T-helper 2 cell treated with Interferon-gamma antibody and Interleukin-4, amounts not matched to agents 100 ng/mL and 5 ng/mL, for 36 hours (primary cell): ENCODE measurements around the gene CAMTA1. TPM values are rescaled to one million over a fixed set of nuclear protein-coding genes. Genes with fewer than 3 reads are reported as not detected.

Experiments
- intact Hi-C: fragments of 100-400 bp; cut with micrococcal nuclease; formaldehyde crosslinking; loops from one replicate; pipeline ENCODE4 v1.15.1; 2023
- total RNA-seq: library from RNA; stranded (reverse); gene quantifications from 2 replicates; pipeline ENCODE4 v1.2.3, GENCODE V29; 2022

The CAMTA1 gene, protein sequence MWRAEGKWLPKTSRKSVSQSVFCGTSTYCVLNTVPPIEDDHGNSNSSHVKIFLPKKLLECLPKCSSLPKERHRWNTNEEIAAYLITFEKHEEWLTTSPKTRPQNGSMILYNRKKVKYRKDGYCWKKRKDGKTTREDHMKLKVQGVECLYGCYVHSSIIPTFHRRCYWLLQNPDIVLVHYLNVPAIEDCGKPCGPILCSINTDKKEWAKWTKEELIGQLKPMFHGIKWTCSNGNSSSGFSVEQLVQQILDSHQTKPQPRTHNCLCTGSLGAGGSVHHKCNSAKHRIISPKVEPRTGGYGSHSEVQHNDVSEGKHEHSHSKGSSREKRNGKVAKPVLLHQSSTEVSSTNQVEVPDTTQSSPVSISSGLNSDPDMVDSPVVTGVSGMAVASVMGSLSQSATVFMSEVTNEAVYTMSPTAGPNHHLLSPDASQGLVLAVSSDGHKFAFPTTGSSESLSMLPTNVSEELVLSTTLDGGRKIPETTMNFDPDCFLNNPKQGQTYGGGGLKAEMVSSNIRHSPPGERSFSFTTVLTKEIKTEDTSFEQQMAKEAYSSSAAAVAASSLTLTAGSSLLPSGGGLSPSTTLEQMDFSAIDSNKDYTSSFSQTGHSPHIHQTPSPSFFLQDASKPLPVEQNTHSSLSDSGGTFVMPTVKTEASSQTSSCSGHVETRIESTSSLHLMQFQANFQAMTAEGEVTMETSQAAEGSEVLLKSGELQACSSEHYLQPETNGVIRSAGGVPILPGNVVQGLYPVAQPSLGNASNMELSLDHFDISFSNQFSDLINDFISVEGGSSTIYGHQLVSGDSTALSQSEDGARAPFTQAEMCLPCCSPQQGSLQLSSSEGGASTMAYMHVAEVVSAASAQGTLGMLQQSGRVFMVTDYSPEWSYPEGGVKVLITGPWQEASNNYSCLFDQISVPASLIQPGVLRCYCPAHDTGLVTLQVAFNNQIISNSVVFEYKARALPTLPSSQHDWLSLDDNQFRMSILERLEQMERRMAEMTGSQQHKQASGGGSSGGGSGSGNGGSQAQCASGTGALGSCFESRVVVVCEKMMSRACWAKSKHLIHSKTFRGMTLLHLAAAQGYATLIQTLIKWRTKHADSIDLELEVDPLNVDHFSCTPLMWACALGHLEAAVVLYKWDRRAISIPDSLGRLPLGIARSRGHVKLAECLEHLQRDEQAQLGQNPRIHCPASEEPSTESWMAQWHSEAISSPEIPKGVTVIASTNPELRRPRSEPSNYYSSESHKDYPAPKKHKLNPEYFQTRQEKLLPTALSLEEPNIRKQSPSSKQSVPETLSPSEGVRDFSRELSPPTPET (N-terminal part only)
- 37.9 and 40.7 TPM in 2 replicates for total RNA-seq

DNA sequence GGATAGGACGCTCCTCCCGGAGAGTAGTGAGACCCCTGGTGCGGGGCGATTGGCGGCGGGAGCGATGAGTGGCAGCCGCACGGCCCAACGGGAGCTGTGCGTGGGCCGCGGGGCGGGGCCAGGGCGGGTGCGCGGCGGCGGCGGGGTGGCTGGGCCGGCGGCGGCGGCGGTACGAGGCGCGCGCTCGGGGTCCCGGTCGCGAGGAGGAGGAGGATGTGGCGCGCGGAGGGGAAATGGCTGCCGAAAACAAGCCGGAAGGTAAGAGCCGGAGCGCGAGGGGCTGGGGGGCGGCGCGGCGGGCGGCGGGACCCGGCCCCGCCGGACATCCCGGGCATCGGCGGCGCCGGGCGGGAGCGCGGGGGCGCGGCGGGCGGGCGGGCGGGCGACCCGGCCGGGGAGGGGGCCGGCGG lies at the start of gene CAMTA1:
Gene CAMTA1, plus strand, starts transcription at position 137 of the 410 bp plus-strand sequence. Its CDS starts 77 bp downstream, at position 214.
- intact Hi-C loops = loop anchor here (1.0 to 10.0 kb wide), 4 partner anchors 43 to 1169 kb away; partner anchors contain the start of genes DNAJC11 and KLHL21

DNA sequence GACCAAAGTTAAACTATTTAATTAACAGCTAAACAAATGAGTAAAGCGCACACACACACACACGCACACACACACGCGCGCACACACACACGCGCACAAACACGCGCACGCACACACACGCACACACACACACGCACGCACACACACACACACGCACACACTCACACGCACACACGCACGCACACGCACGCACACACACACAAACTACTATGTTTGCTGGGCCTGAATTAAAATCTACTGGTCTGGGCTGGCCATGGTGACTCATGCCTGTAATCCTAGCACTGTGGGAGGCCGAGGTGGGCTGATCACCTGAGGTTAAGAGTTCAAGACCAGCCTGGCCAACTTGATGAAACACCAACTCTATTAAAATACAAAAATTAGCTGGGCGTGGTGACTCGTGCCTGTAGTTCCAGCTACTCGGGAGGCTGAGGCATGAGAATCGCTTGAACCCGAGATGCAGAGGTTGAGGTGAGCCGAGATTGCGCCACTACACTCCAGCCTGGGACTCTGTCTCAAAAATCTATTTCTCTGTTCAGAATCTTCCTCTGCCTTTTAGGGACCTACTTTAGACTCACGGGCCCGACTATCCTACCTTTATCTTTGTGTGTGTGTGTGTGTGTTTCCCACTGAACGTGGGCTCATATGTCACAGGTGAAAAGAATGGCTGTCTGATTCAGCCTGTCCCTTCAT lies 46.1 kb upstream of the CAMTA1 start:
- intact Hi-C loops = no loop called here

DNA sequence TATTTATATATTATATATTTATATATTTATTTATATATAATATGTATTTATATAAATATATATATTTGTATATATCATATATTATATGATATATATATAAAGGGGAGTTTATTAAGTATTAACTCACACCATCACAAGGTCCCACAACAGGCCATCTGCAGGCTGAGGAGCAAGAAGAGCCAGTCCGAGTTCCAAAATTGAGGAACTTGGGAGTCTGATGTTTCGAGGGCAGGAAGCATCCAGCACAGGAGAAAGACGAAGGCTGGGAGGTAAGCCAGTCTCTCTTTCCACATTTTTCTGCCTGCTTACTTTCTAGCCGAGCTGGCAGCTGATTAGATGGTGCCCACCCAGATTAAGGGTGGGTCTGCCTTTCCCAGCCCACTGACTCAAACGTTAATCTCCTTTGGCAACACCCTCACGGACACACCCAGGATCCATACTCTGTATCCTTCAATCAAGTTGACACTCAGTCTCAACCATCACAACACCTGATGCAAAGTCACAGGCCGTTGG lies 42.5 kb upstream of the CAMTA1 start:
- intact Hi-C loops = loop anchor here (2.0 kb wide), 1 partner anchor 42 kb away; the partner anchor contains the start of gene CAMTA1

DNA sequence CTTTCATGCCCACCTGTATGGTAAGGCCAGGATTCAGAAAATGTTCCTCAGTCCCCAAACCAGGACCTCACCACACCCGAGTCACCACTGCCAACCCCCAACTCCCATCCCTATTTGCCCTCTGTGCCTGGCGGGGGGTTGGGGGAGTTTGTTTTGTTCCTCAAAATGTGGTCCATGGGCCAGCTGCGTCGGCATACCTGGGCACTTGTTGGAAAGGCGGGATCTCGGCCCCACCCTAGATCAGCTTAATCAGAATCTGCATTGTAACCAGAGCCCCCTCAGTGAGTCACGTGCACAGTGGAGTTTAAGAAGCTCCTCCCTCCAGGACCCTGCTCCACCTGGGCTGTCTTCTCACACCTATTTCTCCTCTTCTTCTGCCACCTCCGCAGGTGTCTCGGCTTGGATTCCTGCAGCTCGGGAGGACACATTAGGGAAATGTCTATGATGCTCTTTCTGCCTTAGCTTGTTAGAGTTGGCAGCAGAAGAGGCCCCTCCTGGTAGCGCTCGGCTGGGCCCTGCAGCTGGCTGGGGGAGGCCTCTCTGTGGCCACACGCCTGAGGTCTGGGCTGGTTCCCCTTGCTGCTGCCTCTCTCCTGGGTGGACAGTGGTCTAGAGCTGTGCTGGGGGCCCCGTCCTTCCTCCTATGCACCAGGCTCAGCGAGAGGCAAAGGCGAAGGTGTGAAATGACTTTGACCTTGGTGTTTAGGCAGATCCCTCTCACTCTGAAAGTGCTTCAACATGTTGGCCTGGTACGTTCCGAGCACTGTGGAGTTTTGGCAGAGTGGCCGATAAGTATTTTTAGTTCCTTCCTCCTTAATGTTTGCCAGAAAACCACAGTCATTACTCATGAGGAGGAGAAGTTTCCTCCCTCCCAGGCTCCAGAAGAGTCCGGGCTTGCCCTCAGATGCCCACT lies 41.8 kb upstream of the CAMTA1 start:
- intact Hi-C loops = loop anchor here (2.0 kb wide), 1 partner anchor 41 kb away; the partner anchor contains the start of gene CAMTA1

DNA sequence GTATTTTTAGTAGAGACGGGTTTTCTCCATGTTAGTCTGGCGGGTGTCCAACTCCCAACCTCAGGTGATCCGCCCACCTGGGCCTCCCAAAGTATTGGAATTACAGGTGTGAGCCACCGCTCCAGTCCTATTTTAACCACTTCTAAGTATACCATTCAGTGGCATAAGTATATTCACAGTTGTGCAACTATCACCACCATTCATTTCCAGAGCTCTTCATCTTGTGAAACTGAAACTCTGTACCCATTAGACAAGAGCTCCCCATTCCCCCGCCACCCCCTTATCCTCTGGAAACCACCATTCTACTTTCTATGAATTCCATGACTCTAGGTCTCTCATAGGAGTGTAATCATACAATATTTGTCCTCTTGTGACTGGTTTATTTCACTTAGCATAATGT lies 40.2 kb upstream of the CAMTA1 start:
- intact Hi-C loops = no loop called here

DNA sequence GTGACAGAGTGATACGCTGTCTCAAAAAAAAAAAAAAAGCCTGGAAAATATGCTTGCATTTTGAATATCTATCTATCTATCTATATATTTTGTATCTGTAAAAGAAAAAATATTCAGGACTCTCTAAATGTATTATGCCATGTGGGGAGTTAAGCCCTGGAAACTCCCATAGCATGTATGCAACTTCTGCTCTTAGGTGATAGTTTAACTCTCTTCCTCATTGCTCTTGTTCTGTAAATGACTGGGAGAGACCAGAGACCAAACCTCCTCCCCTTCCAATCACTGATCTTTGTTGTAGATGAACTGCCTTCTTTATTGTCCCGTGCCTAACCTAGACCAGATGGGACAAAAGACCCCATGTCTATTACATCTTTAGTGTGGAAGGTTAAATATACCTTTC lies 37.6 kb upstream of the CAMTA1 start:
- intact Hi-C loops = no loop called here

DNA sequence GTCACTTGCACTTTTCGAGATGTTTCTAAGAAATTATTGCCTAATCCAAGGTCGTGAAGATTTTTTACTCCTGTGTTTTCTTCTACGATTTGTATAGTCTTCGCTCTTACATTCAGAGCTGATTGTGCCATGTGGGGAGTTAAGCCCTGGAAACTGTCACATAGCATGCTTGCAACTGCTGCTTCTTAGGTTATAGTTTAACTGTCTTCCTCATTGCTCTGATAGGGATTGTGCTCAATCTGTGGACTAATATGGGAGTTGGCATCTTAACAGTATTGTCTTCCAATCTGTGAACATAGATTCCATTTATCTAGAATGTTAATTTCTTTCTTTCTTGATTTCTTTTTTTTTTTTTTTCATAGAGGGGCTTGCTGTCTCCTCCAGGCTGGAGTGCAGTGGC lies 34.8 kb upstream of the CAMTA1 start:
- intact Hi-C loops = no loop called here

DNA sequence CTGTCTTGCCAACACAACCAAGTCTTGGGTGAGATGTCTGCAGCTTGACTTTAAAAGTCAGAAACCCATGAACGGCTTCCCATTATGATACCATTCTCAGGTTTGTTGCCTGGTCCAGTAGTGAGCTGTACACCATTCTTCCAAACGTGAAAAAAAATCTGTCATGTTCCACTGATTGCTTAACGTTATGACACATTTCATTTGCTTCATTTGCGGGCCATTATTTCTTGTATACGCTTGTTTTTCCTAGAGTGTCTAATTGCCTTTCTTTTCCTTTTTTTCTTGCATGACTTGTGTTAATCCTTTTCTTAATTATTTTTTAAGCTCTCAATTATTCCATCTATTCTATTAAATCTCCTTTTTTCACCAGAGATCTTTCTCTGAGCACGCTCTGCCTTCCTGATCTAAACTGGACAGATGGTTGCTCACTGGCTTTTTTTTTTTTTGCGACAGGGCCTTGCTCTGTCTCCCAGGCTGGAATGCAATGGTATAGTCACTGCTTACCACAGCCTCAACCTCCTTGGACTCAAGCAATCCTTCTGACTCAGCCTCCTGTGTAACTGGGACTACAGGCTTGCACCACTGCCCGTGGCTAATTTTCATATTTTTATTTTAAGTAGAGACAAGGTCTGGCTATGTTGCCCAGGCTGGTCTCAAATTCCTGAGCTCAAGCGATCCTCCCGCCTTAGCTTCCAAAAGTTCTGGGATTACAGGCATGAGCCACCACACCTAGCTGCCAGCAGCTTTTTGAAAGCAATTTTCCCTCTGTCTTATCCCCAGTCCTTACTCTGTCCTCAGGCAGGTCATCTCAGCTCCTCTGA lies 31.7 kb upstream of the CAMTA1 start:
- intact Hi-C loops = no loop called here

DNA sequence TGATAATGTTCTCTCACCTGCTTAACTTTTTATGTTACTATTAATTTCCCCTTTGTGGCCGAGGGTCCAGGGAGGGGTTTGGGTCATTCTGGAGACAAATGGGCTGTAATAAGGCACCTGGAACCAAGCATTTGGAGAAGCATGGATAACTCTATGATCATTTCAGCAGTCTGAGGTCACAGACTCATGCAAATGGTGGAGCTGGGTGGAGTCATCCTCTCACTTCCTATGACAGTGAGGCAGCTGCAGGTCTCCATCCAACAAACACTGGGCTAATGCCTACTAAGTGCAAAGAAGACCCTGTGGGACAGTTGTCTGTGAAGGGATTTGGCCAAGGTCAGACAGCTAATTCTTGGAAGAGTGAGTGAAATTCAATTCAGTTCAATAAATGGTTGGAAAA lies 28.8 kb upstream of the CAMTA1 start:
- intact Hi-C loops = no loop called here

DNA sequence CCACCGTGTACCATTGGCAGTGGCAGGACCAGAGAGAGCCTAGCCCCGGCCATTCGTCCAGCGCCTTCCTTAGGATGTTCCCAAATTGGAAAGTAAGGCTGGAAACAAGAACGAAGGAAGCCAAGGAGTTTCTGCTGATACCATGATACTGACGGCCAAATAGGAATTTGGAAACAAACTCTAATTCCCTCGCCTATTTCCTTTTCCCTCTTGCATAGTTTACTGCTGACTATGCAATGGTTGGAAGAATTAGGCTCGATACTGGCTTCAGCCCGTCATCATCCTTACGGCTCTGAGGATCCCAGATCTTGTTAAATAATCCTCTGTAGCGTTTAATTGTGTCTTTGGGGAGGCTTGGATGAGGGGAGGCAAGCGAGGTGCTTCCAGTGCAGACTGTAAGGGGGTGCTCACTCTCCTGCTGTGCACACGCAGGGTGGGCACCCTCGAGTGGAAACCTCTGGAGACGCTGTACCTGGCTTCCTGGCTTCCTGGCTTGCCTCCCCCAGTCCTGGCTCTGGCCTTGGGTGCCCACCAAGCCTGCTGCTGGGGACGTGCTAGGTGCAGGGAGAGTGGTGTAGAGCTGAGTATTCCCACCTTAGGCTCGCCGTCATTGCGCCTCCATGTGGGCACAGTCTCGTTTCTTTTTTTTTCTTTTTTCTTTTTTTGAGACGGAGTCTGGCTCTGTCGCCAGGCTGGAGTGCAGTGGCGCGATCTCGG lies 27.4 kb upstream of the CAMTA1 start:
- intact Hi-C loops = no loop called here

DNA sequence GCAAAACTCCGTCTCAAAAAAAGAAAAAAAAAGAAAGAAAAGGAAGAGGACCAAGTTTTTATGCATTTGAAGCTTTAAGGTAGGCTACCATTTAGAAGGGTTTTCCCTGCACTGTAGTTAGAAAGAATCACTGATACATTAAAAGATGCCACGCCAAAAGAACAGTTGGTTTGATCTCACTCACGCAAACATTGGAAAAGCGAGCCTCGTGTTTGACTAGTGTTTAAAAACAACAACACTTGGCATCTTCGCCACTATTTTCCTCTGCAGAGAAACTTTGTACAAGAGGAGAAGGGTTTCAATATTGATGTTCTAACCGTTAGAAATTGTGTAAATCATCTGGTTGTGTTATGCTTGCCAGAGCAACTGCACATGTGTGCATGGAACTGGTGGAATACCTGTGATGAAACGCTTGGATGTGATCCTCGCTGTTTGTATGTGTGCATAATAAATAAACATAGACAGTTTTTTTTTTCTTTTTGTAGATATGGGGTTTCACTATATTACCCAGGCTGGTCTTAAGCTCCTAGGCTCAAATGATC lies 24.0 kb upstream of the CAMTA1 start:
- intact Hi-C loops = no loop called here

DNA sequence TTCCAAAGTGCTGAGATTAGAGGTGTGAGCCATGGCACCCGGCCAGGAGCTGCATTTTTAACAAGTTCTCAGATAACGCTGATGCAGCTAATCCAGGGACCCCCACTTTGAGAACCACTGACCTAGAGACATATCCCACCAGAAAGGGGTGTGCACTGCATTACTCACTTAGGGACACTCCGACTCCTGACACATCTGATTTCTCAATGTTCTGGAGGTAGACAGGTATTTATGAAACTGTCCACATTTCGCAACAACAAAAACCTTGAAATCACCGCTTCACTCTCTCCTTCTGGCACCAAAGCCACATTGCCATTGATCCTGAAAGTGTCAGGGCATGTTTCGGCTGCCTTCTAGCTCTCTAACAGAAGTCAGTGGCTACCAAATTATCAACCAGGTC lies 23.2 kb upstream of the CAMTA1 start:
- intact Hi-C loops = no loop called here

DNA sequence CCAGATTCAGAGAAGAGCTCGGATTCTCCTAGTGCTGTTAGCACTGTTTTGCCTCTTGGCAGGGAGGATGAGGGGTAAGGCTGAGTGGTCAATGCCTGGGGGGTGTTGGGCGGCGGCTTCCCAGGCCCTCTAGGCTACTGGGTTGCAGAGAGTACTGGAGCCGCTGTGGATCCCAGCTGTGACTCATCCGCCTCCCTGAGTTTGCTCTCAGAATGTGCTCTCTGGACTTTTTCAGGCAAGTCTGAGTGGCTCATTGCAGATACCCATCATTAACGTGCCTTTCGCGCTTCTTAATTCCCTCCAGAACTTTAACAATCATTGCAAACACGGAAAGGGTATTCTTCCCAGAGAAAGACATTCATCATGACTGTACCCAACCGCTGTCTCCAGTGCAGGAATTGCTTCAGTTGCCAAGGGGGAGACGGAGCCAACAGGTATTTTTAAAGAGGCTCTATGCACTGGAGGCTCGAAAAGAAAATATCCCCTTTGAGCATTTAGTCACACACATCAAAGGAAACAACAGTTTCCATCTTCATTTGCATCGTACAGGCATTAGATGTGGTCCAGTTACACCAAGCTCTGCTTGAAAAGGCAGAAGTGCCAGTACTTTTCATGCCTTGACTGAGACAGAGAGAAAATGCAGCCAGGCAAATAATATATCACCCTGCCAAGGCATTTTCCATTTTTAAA lies 14.4 kb upstream of the CAMTA1 start:
- intact Hi-C loops = no loop called here

DNA sequence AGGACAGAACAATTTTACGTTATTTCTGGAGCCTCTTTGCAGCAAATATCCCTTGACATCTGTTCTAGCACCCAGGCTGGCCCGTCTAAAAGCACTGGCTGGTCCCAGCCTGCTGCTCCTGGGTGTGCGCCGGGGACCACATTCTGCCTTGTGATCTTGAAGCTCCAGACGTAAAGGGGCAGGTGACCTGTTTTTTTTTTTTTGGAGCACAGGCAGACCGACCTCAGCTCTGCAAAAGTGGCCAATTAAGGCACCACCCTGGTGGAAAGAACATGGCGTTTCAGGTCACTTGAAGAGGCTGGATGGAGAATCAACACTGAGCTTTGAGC lies 13.8 kb upstream of the CAMTA1 start:
- intact Hi-C loops = no loop called here

DNA sequence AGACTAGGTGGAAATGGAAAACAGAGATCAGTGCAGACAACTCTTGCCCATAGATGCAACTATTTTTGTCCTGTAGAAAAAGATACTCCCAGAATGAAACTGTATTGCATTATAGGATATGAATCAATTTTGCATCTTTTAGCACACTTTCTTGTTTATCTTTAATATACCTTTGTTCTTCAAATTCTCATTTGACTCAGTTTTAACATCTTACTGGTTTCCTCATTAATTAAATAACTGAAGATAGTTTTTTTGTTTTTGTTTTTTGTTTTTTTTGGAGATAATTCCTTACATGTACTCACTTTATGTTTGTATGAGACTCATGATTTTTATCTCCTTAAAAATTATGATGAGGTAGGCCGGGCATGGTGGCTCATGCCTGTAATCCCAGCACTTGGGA lies 10.9 kb upstream of the CAMTA1 start:
- intact Hi-C loops = no loop called here

DNA sequence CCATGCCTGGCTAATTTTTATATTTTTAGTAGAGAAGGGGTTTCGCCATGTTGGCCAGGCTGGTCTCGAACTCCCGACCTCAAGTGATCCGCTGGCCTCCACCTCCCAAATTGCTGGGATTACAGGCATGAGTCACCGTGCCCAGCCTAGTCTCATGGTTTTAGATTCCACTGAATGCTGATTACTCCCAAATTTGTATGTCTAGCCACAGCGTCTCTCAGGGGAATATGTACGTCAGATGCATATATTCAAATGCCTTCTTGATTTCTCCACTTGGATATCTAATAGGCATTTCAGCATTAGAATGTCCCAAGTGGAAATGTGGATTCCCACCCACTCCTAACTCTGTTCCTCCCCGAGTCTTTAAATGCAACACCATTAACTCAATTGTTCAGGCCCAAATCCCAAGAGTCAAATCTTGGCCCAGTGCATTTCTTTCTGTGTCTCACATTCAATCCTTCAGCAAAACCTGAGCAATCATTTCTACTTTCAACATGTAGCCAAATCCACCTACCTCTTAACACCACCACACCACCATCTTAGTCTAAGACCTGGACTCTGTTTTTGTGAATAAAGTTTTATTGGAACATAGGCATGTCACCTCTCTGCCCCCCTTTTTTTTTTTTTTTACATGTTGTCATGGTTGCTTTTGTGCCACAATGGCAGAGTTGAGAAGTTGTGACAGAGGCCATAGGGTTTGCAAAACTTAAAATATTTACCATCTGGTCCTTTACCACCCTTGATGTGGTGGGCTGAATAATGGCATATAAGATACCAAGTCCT lies 9.8 kb upstream of the CAMTA1 start:
- intact Hi-C loops = no loop called here
